ENCODE data around the gene BICD1. TPM values are rescaled to one million over a fixed set of nuclear protein-coding genes. Genes with fewer than 3 reads are reported as not detected.
A peak's percentile ranks its signal among the peaks of the same experiment; 100 is the strongest.

BICD1 gene
- total and polyA plus RNA-seq, 2 of the 13 experiments (the other 11 are each of a cell fraction or from before 2014, with no cell fraction given) = 4.5 to 5.2 TPM

DNA sequence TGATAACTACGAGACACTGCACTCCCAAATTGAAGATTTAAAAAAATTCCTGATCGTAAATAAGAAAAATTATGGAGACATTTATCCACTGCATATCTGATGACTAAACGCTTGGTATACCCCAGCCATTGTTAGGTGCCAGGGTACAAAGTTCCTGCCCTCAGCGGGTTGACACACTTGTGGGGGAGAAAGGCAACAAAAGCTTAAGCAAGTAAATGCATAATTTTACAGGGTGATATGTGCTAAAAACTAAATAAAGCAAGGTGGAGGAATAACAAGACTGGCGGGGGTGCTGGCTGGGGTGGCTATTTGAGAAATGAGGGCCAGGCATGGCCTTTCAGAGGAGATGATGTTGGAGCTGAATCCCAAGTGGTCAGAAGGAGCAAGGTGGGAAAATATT lies 25.0 kb downstream of the BICD1 start (continued):
- TF ChIP-seq, protein P1, sequence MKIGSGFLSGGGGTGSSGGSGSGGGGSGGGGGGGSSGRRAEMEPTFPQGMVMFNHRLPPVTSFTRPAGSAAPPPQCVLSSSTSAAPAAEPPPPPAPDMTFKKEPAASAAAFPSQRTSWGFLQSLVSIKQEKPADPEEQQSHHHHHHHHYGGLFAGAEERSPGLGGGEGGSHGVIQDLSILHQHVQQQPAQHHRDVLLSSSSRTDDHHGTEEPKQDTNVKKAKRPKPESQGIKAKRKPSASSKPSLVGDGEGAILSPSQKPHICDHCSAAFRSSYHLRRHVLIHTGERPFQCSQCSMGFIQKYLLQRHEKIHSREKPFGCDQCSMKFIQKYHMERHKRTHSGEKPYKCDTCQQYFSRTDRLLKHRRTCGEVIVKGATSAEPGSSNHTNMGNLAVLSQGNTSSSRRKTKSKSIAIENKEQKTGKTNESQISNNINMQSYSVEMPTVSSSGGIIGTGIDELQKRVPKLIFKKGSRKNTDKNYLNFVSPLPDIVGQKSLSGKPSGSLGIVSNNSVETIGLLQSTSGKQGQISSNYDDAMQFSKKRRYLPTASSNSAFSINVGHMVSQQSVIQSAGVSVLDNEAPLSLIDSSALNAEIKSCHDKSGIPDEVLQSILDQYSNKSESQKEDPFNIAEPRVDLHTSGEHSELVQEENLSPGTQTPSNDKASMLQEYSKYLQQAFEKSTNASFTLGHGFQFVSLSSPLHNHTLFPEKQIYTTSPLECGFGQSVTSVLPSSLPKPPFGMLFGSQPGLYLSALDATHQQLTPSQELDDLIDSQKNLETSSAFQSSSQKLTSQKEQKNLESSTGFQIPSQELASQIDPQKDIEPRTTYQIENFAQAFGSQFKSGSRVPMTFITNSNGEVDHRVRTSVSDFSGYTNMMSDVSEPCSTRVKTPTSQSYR (CRISPR knock-in tag; IDR thresholded peaks at IDR 0.05; ENCODE audit: borderline replicate concordance) = peak; percentile 44; the same call in 1 of the 2 replicates
- TF ChIP-seq, protein P2, sequence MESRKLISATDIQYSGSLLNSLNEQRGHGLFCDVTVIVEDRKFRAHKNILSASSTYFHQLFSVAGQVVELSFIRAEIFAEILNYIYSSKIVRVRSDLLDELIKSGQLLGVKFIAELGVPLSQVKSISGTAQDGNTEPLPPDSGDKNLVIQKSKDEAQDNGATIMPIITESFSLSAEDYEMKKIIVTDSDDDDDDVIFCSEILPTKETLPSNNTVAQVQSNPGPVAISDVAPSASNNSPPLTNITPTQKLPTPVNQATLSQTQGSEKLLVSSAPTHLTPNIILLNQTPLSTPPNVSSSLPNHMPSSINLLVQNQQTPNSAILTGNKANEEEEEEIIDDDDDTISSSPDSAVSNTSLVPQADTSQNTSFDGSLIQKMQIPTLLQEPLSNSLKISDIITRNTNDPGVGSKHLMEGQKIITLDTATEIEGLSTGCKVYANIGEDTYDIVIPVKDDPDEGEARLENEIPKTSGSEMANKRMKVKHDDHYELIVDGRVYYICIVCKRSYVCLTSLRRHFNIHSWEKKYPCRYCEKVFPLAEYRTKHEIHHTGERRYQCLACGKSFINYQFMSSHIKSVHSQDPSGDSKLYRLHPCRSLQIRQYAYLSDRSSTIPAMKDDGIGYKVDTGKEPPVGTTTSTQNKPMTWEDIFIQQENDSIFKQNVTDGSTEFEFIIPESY (CRISPR knock-in tag; IDR thresholded peaks at IDR 0.05) = 0 out of 2 replicates have a peak, but pooled peaks have one; percentile 26
- TF ChIP-seq, protein P3, sequence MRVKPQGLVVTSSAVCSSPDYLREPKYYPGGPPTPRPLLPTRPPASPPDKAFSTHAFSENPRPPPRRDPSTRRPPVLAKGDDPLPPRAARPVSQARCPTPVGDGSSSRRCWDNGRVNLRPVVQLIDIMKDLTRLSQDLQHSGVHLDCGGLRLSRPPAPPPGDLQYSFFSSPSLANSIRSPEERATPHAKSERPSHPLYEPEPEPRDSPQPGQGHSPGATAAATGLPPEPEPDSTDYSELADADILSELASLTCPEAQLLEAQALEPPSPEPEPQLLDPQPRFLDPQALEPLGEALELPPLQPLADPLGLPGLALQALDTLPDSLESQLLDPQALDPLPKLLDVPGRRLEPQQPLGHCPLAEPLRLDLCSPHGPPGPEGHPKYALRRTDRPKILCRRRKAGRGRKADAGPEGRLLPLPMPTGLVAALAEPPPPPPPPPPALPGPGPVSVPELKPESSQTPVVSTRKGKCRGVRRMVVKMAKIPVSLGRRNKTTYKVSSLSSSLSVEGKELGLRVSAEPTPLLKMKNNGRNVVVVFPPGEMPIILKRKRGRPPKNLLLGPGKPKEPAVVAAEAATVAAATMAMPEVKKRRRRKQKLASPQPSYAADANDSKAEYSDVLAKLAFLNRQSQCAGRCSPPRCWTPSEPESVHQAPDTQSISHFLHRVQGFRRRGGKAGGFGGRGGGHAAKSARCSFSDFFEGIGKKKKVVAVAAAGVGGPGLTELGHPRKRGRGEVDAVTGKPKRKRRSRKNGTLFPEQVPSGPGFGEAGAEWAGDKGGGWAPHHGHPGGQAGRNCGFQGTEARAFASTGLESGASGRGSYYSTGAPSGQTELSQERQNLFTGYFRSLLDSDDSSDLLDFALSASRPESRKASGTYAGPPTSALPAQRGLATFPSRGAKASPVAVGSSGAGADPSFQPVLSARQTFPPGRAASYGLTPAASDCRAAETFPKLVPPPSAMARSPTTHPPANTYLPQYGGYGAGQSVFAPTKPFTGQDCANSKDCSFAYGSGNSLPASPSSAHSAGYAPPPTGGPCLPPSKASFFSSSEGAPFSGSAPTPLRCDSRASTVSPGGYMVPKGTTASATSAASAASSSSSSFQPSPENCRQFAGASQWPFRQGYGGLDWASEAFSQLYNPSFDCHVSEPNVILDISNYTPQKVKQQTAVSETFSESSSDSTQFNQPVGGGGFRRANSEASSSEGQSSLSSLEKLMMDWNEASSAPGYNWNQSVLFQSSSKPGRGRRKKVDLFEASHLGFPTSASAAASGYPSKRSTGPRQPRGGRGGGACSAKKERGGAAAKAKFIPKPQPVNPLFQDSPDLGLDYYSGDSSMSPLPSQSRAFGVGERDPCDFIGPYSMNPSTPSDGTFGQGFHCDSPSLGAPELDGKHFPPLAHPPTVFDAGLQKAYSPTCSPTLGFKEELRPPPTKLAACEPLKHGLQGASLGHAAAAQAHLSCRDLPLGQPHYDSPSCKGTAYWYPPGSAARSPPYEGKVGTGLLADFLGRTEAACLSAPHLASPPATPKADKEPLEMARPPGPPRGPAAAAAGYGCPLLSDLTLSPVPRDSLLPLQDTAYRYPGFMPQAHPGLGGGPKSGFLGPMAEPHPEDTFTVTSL (CRISPR knock-in tag; IDR thresholded peaks at IDR 0.05; ENCODE audit: borderline replicate concordance) = no peak
- TF ChIP-seq HDAC2 (CRISPR knock-in tag; IDR thresholded peaks at IDR 0.05) (0 out of 2 replicates have a peak, but pooled peaks have one; percentile 17), HNF4A (CRISPR knock-in tag; IDR thresholded peaks at IDR 0.05) (peak; percentile 77), TBX2 (CRISPR knock-in tag; IDR thresholded peaks at IDR 0.05; ENCODE audit: borderline replicate concordance) (0 out of 2 replicates have a peak, but pooled peaks have one; percentile 47), HMG20A (CRISPR knock-in tag; IDR thresholded peaks at IDR 0.05; ENCODE audit: borderline replicate concordance) (0 out of 2 replicates have a peak, but pooled peaks have one; percentile 15), ZNF367 (CRISPR knock-in tag; IDR thresholded peaks at IDR 0.05; ENCODE audit: borderline replicate concordance) (no peak), FOXA3 (CRISPR knock-in tag; IDR thresholded peaks at IDR 0.05) (0 out of 2 replicates have a peak, but pooled peaks have one; percentile 11)
- TF ChIP-seq, protein P4, sequence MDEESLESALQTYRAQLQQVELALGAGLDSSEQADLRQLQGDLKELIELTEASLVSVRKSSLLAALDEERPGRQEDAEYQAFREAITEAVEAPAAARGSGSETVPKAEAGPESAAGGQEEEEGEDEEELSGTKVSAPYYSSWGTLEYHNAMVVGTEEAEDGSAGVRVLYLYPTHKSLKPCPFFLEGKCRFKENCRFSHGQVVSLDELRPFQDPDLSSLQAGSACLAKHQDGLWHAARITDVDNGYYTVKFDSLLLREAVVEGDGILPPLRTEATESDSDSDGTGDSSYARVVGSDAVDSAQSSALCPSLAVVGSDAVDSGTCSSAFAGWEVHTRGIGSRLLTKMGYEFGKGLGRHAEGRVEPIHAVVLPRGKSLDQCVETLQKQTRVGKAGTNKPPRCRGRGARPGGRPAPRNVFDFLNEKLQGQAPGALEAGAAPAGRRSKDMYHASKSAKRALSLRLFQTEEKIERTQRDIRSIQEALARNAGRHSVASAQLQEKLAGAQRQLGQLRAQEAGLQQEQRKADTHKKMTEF (CRISPR knock-in tag; IDR thresholded peaks at IDR 0.05) = 0 out of 2 replicates have a peak, but pooled peaks have one; percentile 15
- TF ChIP-seq, protein P5, sequence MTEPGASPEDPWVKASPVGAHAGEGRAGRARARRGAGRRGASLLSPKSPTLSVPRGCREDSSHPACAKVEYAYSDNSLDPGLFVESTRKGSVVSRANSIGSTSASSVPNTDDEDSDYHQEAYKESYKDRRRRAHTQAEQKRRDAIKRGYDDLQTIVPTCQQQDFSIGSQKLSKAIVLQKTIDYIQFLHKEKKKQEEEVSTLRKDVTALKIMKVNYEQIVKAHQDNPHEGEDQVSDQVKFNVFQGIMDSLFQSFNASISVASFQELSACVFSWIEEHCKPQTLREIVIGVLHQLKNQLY (CRISPR knock-in tag; IDR thresholded peaks at IDR 0.05) = no peak
- TF ChIP-seq, protein P6, sequence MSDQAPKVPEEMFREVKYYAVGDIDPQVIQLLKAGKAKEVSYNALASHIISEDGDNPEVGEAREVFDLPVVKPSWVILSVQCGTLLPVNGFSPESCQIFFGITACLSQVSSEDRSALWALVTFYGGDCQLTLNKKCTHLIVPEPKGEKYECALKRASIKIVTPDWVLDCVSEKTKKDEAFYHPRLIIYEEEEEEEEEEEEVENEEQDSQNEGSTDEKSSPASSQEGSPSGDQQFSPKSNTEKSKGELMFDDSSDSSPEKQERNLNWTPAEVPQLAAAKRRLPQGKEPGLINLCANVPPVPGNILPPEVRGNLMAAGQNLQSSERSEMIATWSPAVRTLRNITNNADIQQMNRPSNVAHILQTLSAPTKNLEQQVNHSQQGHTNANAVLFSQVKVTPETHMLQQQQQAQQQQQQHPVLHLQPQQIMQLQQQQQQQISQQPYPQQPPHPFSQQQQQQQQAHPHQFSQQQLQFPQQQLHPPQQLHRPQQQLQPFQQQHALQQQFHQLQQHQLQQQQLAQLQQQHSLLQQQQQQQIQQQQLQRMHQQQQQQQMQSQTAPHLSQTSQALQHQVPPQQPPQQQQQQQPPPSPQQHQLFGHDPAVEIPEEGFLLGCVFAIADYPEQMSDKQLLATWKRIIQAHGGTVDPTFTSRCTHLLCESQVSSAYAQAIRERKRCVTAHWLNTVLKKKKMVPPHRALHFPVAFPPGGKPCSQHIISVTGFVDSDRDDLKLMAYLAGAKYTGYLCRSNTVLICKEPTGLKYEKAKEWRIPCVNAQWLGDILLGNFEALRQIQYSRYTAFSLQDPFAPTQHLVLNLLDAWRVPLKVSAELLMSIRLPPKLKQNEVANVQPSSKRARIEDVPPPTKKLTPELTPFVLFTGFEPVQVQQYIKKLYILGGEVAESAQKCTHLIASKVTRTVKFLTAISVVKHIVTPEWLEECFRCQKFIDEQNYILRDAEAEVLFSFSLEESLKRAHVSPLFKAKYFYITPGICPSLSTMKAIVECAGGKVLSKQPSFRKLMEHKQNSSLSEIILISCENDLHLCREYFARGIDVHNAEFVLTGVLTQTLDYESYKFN (CRISPR knock-in tag; conservative IDR thresholded peaks at IDR 0.05) = peak; percentile 55

Measured in HepG2 (cell line).